CD4-positive, alpha-beta memory T cell (primary cell): Measurements from ENCODE around the gene GIPC2. TPM values are rescaled to one million over a fixed set of nuclear protein-coding genes. Genes with fewer than 3 reads are reported as not detected.
"Not testable (repeated sequence)": the region's sequence is repeated elsewhere in the genome, so short reads cannot be mapped to it uniquely, and the experiment has no call there.

Source experiments
- CTCF ChIA-PET: fragments of 350-600 bp; sonication (Branson Sonifier 250); formaldehyde crosslinking; loops from one replicate; lab custom pipeline; 2021; ENCODE audit warnings: inconsistent platforms; ENCODE audit not compliant: partially characterized antibody; lab: Charles Lee
- POLR2A ChIA-PET: fragments of 350-600 bp; sonication (Branson Sonifier 250); formaldehyde crosslinking; loops from one replicate; lab custom pipeline; 2021; ENCODE audit not compliant: partially characterized antibody; lab: Charles Lee
- DNase-seq, 5 donors: peaks; one replicate each; pipeline versions ENCODE4 v3.0.0 to v3.0.0-alpha.2; 2020 to 2022; ENCODE audit warnings: mixed read lengths in 1 of 5
- H3K27ac ChIP-seq: one replicate; pipeline ENCODE4 v1.7.0; 2013; ENCODE audit warnings: low read depth, low read length
- H3K27me3 ChIP-seq: 2 replicates; pipeline ENCODE4 v1.7.0; 2013; ENCODE audit warnings: mild to moderate bottlenecking, low read length, moderate library complexity; ENCODE audit not compliant: insufficient read depth
- H3K36me3 ChIP-seq: 2 replicates; pipeline ENCODE4 v1.7.0; 2013; ENCODE audit warnings: mild to moderate bottlenecking, low read length, moderate library complexity; ENCODE audit not compliant: insufficient read depth
- H3K4me1 ChIP-seq: 2 replicates; pipeline ENCODE4 v1.7.0; 2013; ENCODE audit warnings: mild to moderate bottlenecking, low read length, moderate library complexity; ENCODE audit not compliant: insufficient read depth
- H3K4me3 ChIP-seq, 2 donors: one replicate each; pipeline ENCODE4 v1.7.0; 2013; ENCODE audit warnings: low read length in 2 of 2, mild to moderate bottlenecking in 1 of 2
- H3K9me3 ChIP-seq, 2 donors: one replicate each; pipeline ENCODE4 v1.7.0; 2013; ENCODE audit warnings: low read length in 2 of 2, control low read depth in 1 of 2; ENCODE audit not compliant: control insufficient read depth in 1 of 2
- H3K27ac Mint-ChIP-seq, 7 donors: one replicate each; pipeline ENCODE4 v1.8.0; 2020 to 2021; ENCODE audit warnings: mixed read lengths in 7 of 7, mild to moderate bottlenecking in 6 of 7, inconsistent platforms in 3 of 7, moderate library complexity in 3 of 7
- H3K27me3 Mint-ChIP-seq, 2 donors: one replicate each; pipeline ENCODE4 v1.8.0; 2020 to 2021; ENCODE audit warnings: mixed read lengths in 2 of 2
- H3K36me3 Mint-ChIP-seq, 2 donors: one replicate each; pipeline ENCODE4 v1.8.0; 2020 to 2021; ENCODE audit warnings: mixed read lengths in 2 of 2, inconsistent platforms in 1 of 2, mild to moderate bottlenecking in 1 of 2
- H3K4me1 Mint-ChIP-seq, 4 donors: one replicate each; pipeline ENCODE4 v1.8.0; 2020 to 2021; ENCODE audit warnings: mixed read lengths in 4 of 4, mild to moderate bottlenecking in 1 of 4
- H3K4me3 Mint-ChIP-seq, 8 donors: one replicate each; pipeline ENCODE4 v1.8.0; 2020 to 2021; ENCODE audit warnings: mixed read lengths in 8 of 8, mild to moderate bottlenecking in 7 of 8, moderate library complexity in 6 of 8, inconsistent platforms in 3 of 8
- H3K9me3 Mint-ChIP-seq, 8 donors: one replicate each; pipeline ENCODE4 v1.8.0; 2020 to 2021; ENCODE audit warnings: mixed read lengths in 8 of 8, mild to moderate bottlenecking in 5 of 8, inconsistent platforms in 3 of 8, moderate library complexity in 1 of 8
- intact Hi-C: fragments of 100-400 bp; cut with micrococcal nuclease; formaldehyde crosslinking; loops from one replicate; pipeline ENCODE4 v1.15.1; 2023
- polyA plus RNA-seq, 2 donors: library from polyadenylated mRNA; unstranded; fragments of 300-500 nt; fragmentation: Illumina TruSeq; gene quantifications; one replicate each; pipeline ENCODE4 v1.2.3, GENCODE V29; 2021
- total RNA-seq, 2 experiments: library from RNA; stranded (reverse); gene quantifications; one replicate each; pipeline ENCODE4 v1.2.3, GENCODE V29; 2021

The GIPC2 gene
- total and polyA plus RNA-seq, 4 experiments from 2014 or later: 0.13 to 0.52 (median 0.30) TPM

- Histone ChIP-seq H3K9me3 (no peaks in the 10 kb centered on the region), H3K36me3 (peaks cover 2% of the 10 kb centered on the region), H3K27ac (no peak overlapping the region), H3K4me1 (peaks cover 17% of the 10 kb centered on the region), H3K27me3 (no peaks in the 10 kb centered on the region), H3K4me3 (no peak overlapping the region)
- ChIA-PET POLR2A (no interaction called here), CTCF (no interaction called here)
- DNase-seq: no peak
- Mint-ChIP-seq H3K9me3 (no peaks in the 10 kb centered on the region), H3K27me3 (no peaks in the 10 kb centered on the region), H3K4me1 (peaks cover 16 to 28% (median 22%) of the 10 kb centered on the region in 4 donors), H3K27ac (no peak overlapping the region), H3K36me3 (peaks cover 9 to 11% of the 10 kb centered on the region in 2 donors), H3K4me3 (no peak overlapping the region)
- intact Hi-C loops: no loop called here
Measured at GRCh38 chr1:78009836-78010235, 35.9 kb upstream of the GIPC2 start.

GRCh38 chr1:78011050-78011449, 34.7 kb upstream of the GIPC2 start:
- intact Hi-C loops: no loop called here
- H3K9me3 ChIP-seq: no peaks in the 10 kb centered on the region
- H3K4me3 ChIP-seq: no peak overlapping the region
- no peak overlapping the region for H3K27ac ChIP-seq
- peaks cover 5% of the 10 kb centered on the region for H3K36me3 ChIP-seq
- Mint-ChIP-seq H3K36me3 (peaks cover 13 to 16% of the 10 kb centered on the region in 2 donors), H3K9me3 (no peaks in the 10 kb centered on the region), H3K4me1 (peaks cover 12 to 23% (median 16%) of the 10 kb centered on the region in 4 donors), H3K27ac (peak overlapping the region in 1 of 7 donors; percentile 6), H3K4me3 (no peak overlapping the region), H3K27me3 (no peaks in the 10 kb centered on the region)
- DNase-seq: no peak
- H3K27me3 ChIP-seq: no peaks in the 10 kb centered on the region
- POLR2A ChIA-PET: no interaction called here
- CTCF ChIA-PET: interaction anchor here (1.5 kb wide), 1 partner anchor 8 kb away, joined by 3 read pairs; no protein-coding TSS in a partner anchor
- peaks cover 10% of the 10 kb centered on the region for H3K4me1 ChIP-seq

- H3K27me3 Mint-ChIP-seq: no peaks in the 10 kb centered on the region
- peaks cover 0 to 5% (median 3%) of the 10 kb centered on the region in 4 donors for H3K4me1 Mint-ChIP-seq
- H3K4me3 ChIP-seq: no peak overlapping the region
- no peaks in the 10 kb centered on the region for H3K27me3 ChIP-seq
- H3K36me3 Mint-ChIP-seq: peaks cover 18 to 21% of the 10 kb centered on the region in 2 donors
- H3K4me1 ChIP-seq: no peaks in the 10 kb centered on the region
- ChIA-PET POLR2A (no interaction called here), CTCF (interaction anchor here (0.7 kb wide), 1 partner anchor 13 kb away, joined by 3 read pairs; no protein-coding TSS in a partner anchor)
- peaks cover 5% of the 10 kb centered on the region for H3K36me3 ChIP-seq
- no peaks in the 10 kb centered on the region for H3K9me3 ChIP-seq
- H3K27ac Mint-ChIP-seq: no peak overlapping the region
- H3K27ac ChIP-seq: no peak overlapping the region
- no peaks in the 10 kb centered on the region for H3K9me3 Mint-ChIP-seq
- no peak for DNase-seq
- H3K4me3 Mint-ChIP-seq: no peak overlapping the region
- intact Hi-C loops: no loop called here
Measured at GRCh38 chr1:78015148-78015547, 30.6 kb upstream of the GIPC2 start.

- Histone ChIP-seq H3K4me1 (no peaks in the 10 kb centered on the region), H3K4me3 (no peak overlapping the region), H3K36me3 (peaks cover 5% of the 10 kb centered on the region), H3K27me3 (no peaks in the 10 kb centered on the region), H3K9me3 (no peaks in the 10 kb centered on the region), H3K27ac (no peak overlapping the region)
- no peak for DNase-seq
- Mint-ChIP-seq H3K4me3 (no peak overlapping the region), H3K27me3 (no peaks in the 10 kb centered on the region), H3K9me3 (peaks cover 0 to 4% (median 0%) of the 10 kb centered on the region in 8 donors), H3K36me3 (peaks cover 12 to 15% of the 10 kb centered on the region in 2 donors), H3K27ac (no peak overlapping the region), H3K4me1 (peaks cover 0 to 2% (median 0%) of the 10 kb centered on the region in 4 donors)
- intact Hi-C loops: no loop called here
- CTCF ChIA-PET: interaction anchor here (1.1 to 1.6 kb wide), 3 partner anchors 8 to 14 kb away, joined by 3 to 4 read pairs (median 3); partner anchors contain the start of gene DNAJB4
- POLR2A ChIA-PET: no interaction called here
Measured at GRCh38 chr1:78019024-78019423, 26.7 kb upstream of the GIPC2 start.

GRCh38 chr1:78021134-78021533, 24.6 kb upstream of the GIPC2 start:
- H3K27me3 ChIP-seq, H3K4me1 Mint-ChIP-seq, DNase-seq, H3K36me3 Mint-ChIP-seq, H3K4me3 Mint-ChIP-seq, H3K36me3 ChIP-seq, H3K27ac ChIP-seq, H3K27me3 Mint-ChIP-seq, H3K9me3 ChIP-seq, H3K9me3 Mint-ChIP-seq, intact Hi-C loops, H3K4me3 ChIP-seq, CTCF ChIA-PET, H3K4me1 ChIP-seq, H3K27ac Mint-ChIP-seq, POLR2A ChIA-PET: not testable (repeated sequence)

GRCh38 chr1:78029793-78030192, 16.0 kb upstream of the GIPC2 start:
- H3K4me1 Mint-ChIP-seq: no peaks in the 10 kb centered on the region

GRCh38 chr1:78032996-78033796, 12.6 kb upstream of the GIPC2 start:
- Histone ChIP-seq H3K4me3 (no peak overlapping the region), H3K36me3 (no peaks in the 10 kb centered on the region), H3K27me3 (no peaks in the 10 kb centered on the region), H3K4me1 (no peaks in the 10 kb centered on the region), H3K9me3 (no peaks in the 10 kb centered on the region), H3K27ac (no peak overlapping the region)
- H3K36me3 Mint-ChIP-seq: no peaks in the 10 kb centered on the region
- peaks cover 4 to 11% of the 10 kb centered on the region in 2 donors for H3K27me3 Mint-ChIP-seq
- no peak overlapping the region for H3K27ac Mint-ChIP-seq
- ChIA-PET POLR2A (interaction anchor here (1.3 kb wide), 1 partner anchor 28 kb away, joined by 3 read pairs; no protein-coding TSS in a partner anchor), CTCF (no interaction called here)
- H3K9me3 Mint-ChIP-seq: no peaks in the 10 kb centered on the region
- no peak overlapping the region for H3K4me3 Mint-ChIP-seq
- intact Hi-C loops: no loop called here
- no peaks in the 10 kb centered on the region for H3K4me1 Mint-ChIP-seq
- no peak for DNase-seq

More at GRCh38 chr1:78029793-78030192, 16.0 kb upstream of the GIPC2 start:
- Mint-ChIP-seq H3K9me3 (no peaks in the 10 kb centered on the region), H3K4me3 (no peak overlapping the region), H3K27ac (no peak overlapping the region), H3K27me3 (peaks cover 2 to 4% of the 10 kb centered on the region in 2 donors), H3K36me3 (no peaks in the 10 kb centered on the region)
- Histone ChIP-seq H3K9me3 (no peaks in the 10 kb centered on the region), H3K4me3 (no peak overlapping the region), H3K27ac (no peak overlapping the region), H3K36me3 (no peaks in the 10 kb centered on the region), H3K4me1 (no peaks in the 10 kb centered on the region), H3K27me3 (no peaks in the 10 kb centered on the region)
- DNase-seq: no peak
- POLR2A ChIA-PET: no interaction called here
- CTCF ChIA-PET: no interaction called here
- intact Hi-C loops: no loop called here
